Measurements from ENCODE around the gene FYB1.

The FYB1 gene

DNA sequence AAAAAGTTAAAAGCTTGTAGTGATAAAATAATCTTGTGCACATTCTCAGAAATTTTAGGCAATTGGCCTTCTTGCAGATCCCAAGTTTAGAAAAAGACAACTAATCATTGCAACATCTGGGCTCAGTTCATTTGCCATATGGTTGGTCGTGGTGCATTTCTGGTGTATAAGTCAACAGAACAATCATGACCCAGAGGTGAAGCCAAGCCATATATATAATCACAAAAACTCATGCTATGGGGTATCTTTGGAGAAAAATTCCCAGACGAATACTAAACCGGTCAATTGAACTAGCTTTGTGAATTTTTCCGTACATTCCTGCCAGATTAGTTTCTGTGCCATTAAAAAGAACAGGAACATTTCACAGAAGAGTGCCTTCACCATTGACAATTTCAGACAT, 50.3 kb downstream of the FYB1 start:
- ATAC-seq: no peak

GRCh38 chr5:39167972-39168342, 51.4 kb downstream of the FYB1 start:
- ATAC-seq: no peak
- TF ChIP-seq ZNF565 (CRISPR knock-in tag; conservative IDR thresholded peaks at IDR 0.05; ENCODE audit: low read depth) (no peak), OSR1 (CRISPR knock-in tag; IDR thresholded peaks at IDR 0.05) (no peak), TSHZ2 (CRISPR knock-in tag; IDR thresholded peaks at IDR 0.05) (no peak), TOX (CRISPR knock-in tag; IDR thresholded peaks at IDR 0.05; ENCODE audit: borderline replicate concordance) (no peak)

More for the DNA sequence above, 50.3 kb downstream of the FYB1 start:
- TF ChIP-seq ZFP3 (CRISPR knock-in tag; IDR thresholded peaks at IDR 0.05): no peak
- TF ChIP-seq SNAI2 (CRISPR knock-in tag; IDR thresholded peaks at IDR 0.05): no peak
- no peak for TF ChIP-seq POU6F1 (CRISPR knock-in tag; IDR thresholded peaks at IDR 0.05; ENCODE audit: borderline replicate concordance, low read depth)
- TF ChIP-seq TOX (CRISPR knock-in tag; IDR thresholded peaks at IDR 0.05; ENCODE audit: borderline replicate concordance): no peak
- no peak for TF ChIP-seq CSDC2 (CRISPR knock-in tag; IDR thresholded peaks at IDR 0.05)
- no peak for TF ChIP-seq BACH2 (CRISPR knock-in tag; IDR thresholded peaks at IDR 0.05; ENCODE audit: borderline replicate concordance)
- TF ChIP-seq OSR1 (CRISPR knock-in tag; IDR thresholded peaks at IDR 0.05): no peak
- TF ChIP-seq TSHZ2 (CRISPR knock-in tag; IDR thresholded peaks at IDR 0.05): no peak
- no peak for TF ChIP-seq ZNF565 (CRISPR knock-in tag; conservative IDR thresholded peaks at IDR 0.05; ENCODE audit: low read depth)
- no peak for TF ChIP-seq ZNF8 (CRISPR knock-in tag; IDR thresholded peaks at IDR 0.05)
- no peak for TF ChIP-seq GLIS3 (CRISPR knock-in tag; IDR thresholded peaks at IDR 0.05)
- no peak for TF ChIP-seq CREB5 (CRISPR knock-in tag; IDR thresholded peaks at IDR 0.05; ENCODE audit: low read depth)
- no peak for TF ChIP-seq ZNF70 (CRISPR knock-in tag; IDR thresholded peaks at IDR 0.05)
- no peak for TF ChIP-seq CSRNP3 (CRISPR knock-in tag; IDR thresholded peaks at IDR 0.05)

DNA sequence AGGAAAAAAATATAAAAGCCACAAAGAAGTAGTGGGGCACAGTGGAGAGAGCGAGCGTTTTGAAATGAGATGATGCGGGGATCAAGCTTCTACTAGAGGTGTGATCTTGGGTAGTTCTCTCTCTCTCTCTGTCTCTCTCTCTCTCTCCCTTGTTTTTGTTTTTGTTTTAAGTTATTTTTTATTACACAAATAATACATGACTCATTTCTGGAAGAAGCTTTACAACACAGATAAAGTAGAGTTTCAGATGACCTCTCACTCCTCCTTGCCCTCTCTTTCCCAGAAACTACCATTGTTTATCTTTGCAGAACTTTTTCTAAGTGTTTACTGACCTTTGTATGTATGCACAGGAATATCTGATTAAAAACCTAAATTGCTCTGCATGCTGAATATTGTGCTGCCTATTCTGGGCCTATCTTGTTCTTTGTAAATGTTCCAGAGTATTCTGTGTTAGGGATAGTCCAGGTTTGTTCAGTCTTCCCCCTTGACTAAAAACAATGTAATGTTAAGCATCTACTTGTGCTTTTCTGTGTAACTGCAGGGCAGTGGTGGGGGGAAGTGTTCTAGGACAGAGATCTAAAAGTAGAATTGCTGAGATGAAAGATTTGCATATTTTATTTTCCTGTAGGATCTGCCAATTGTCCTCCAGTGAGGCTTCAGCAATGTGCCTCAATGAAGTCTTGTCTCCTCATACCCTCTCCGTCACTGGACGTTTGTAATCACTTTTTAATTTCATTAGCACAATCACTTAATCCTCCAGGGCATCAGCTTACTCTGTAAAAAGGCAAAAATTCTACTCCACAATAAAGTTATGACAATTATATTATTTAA, 52.0 kb downstream of the FYB1 start:
- no peak for ATAC-seq
- no peak for TF ChIP-seq TOX (CRISPR knock-in tag; IDR thresholded peaks at IDR 0.05; ENCODE audit: borderline replicate concordance)
- TF ChIP-seq ZFP3 (CRISPR knock-in tag; IDR thresholded peaks at IDR 0.05): no peak
- TF ChIP-seq ARNTL (CRISPR knock-in tag; IDR thresholded peaks at IDR 0.05; ENCODE audit: borderline replicate concordance, low read depth): no peak
- no peak for TF ChIP-seq ZNF565 (CRISPR knock-in tag; conservative IDR thresholded peaks at IDR 0.05; ENCODE audit: low read depth)
- TF ChIP-seq BACH2 (CRISPR knock-in tag; IDR thresholded peaks at IDR 0.05; ENCODE audit: borderline replicate concordance): no peak
- no peak for TF ChIP-seq ZFP30 (CRISPR knock-in tag; IDR thresholded peaks at IDR 0.05)
- no peak for TF ChIP-seq TSHZ2 (CRISPR knock-in tag; IDR thresholded peaks at IDR 0.05)
- no peak for TF ChIP-seq CREB5 (CRISPR knock-in tag; IDR thresholded peaks at IDR 0.05; ENCODE audit: low read depth)
- TF ChIP-seq TCF4 (CRISPR knock-in tag; IDR thresholded peaks at IDR 0.05; ENCODE audit: borderline replicate concordance): no peak
- no peak for TF ChIP-seq PATZ1 (CRISPR knock-in tag; IDR thresholded peaks at IDR 0.05; ENCODE audit: borderline replicate concordance)
